Activated naive CD4-positive, alpha-beta T cell treated with anti-CD3 and anti-CD28 coated beads, Interleukin-2, amount 10 ng/mL, durations not matched to agents 5 hours and 36 hours (primary cell): ENCODE data around the gene ASH1L. TPM values are rescaled to one million over a fixed set of nuclear protein-coding genes. Genes with fewer than 3 reads are reported as not detected.

Experiments
- microRNA-seq: library from miRNA; unstranded; fragments of <30 nt; microRNA quantifications from one replicate; pipeline ENCODE4 v1.2.0, GENCODE V29; 2022; ENCODE audit warnings: borderline microRNAs expressed, borderline replicate concordance
- total RNA-seq, 2 experiments: library from RNA; stranded (reverse); gene quantifications; one replicate each; pipeline ENCODE4 v1.2.3, GENCODE V29; 2021

Gene ASH1L, protein sequence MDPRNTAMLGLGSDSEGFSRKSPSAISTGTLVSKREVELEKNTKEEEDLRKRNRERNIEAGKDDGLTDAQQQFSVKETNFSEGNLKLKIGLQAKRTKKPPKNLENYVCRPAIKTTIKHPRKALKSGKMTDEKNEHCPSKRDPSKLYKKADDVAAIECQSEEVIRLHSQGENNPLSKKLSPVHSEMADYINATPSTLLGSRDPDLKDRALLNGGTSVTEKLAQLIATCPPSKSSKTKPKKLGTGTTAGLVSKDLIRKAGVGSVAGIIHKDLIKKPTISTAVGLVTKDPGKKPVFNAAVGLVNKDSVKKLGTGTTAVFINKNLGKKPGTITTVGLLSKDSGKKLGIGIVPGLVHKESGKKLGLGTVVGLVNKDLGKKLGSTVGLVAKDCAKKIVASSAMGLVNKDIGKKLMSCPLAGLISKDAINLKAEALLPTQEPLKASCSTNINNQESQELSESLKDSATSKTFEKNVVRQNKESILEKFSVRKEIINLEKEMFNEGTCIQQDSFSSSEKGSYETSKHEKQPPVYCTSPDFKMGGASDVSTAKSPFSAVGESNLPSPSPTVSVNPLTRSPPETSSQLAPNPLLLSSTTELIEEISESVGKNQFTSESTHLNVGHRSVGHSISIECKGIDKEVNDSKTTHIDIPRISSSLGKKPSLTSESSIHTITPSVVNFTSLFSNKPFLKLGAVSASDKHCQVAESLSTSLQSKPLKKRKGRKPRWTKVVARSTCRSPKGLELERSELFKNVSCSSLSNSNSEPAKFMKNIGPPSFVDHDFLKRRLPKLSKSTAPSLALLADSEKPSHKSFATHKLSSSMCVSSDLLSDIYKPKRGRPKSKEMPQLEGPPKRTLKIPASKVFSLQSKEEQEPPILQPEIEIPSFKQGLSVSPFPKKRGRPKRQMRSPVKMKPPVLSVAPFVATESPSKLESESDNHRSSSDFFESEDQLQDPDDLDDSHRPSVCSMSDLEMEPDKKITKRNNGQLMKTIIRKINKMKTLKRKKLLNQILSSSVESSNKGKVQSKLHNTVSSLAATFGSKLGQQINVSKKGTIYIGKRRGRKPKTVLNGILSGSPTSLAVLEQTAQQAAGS (N-terminal part only)
- total RNA-seq: 10 to 100 TPM; 46.7 to 47.4 TPM

DNA sequence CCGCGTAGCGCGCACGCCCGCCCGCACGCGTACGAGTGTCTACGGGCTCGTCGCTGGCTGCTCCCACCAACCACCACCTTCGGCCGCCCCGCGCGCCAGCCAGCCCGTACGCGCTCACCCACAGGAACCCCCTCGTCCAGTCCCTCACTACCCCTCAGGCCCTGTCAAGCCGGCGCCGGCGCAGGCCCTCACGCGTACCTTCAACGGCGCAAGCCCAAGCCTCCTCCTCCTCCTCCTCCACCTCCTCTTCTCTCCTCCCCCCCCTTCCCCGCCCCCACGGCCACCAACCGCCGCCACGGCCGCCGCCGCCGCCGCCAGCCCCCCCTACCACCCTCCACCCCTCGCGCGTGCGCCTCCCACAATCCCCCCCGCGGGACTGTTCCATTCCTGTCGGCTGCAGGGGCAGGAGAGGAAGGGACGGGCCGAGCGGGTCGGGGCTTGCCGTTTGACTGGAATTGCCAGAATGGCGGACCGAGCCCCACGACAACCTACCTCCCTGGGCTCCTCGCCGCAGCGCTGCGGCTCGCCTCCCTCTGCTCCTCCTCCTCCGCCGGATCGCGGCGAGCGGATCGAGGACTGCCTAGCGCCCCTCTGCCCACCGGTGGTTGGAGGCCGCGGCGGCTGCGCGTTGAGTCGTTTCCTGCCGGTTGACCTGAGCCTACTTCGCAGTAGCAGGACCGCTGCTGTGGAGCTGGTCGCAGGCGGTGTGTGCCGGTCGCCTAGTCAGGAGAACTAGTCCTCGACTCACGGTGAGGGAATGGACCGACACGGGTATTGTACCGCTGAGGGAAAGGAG is at the start of gene ASH1L:
Gene ASH1L, minus strand, starts transcription at position 223 of the 796 bp plus-strand sequence. CDS start 41,284 bp downstream, outside the sequence.

DNA sequence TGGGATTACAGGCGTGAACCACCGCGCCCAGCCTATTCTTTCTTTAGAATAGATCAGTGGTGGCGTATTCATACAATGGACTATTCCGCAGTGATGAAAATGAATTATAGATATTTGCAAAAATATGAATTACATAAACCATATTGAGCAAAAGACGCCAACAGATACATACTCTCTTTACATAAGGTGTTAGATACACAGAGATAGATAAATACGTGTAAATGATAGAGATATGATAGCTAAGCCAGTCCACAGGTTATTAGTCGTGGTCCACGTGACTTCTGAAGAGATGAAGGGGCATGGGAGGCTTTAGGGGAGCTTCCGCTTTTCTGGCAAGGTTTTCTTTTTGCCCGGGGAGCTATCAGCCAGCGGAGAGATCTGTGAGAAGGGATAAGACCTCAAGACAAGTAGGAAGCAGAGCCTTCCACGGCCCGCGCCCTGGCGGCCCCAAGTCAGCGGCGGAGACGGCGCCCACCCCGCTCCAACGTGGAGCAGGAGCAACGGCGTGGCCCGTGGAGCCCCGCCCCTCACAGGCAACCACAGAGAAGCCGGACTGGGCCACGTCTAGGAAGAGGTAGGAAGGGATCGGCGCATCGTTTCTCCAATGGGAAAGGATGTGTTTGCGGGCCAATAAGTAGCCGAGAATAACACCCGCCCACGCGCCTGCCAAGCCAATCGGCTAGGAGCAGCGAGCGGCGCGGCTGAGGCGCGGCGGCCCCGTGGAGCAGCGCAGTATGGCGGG is 47.1 kb upstream of the ASH1L start, which contains the start of gene MSTO1:
Gene MSTO1, plus strand, starts transcription at position 704 of the 742 bp plus-strand sequence. Its CDS starts 31 bp downstream, at position 735.

DNA sequence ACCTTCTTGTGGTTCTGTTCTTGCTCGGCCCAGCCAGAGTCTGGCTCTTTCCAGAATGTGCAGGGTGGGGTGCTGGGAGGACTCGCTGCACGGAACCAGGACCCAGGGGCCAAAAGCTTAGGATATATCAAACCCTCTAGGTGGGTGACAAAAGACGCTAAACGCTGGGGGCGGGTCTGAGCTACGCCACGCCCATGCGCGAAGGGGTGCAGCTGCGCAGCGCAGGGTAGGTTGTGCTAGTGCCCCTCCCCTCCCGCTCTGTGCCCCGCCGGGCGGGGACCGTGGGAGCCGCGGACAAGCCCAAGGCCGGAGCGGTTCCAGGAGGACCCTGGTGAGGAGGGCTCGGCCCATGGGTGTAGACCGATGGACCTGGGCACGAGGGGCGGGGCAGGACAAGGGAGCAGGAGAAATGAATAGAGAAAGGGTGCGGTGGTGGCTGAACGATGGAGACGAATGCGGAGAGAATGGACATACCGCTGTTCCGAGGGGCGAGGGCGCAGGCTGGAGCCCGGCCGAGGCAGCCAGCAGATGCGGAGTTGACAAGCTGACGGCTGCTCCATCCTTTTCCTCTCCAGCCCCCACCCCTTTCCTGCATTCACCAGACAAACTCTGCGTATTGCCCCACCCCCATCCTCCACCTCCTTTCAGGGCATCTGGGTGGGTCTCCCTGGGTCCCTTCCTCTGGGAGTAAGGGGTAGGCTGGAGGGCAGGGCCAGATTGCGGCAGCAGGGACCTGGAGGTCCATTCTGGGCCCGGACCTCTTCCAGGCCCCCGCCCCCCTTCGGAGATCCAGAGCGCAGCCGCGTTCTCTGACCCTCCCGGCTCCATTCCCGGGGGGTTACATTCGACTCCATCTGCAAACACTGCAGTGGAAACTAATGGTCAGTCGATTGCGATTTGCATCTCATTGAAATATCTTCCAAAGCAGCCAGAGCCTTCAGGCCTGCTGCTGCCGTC is 241.7 kb downstream of the ASH1L start, which contains the start of gene RUSC1:
Gene RUSC1, plus strand, starts transcription at position 234 of the 957 bp plus-strand sequence. CDS start 880 bp downstream, outside the sequence.

DNA sequence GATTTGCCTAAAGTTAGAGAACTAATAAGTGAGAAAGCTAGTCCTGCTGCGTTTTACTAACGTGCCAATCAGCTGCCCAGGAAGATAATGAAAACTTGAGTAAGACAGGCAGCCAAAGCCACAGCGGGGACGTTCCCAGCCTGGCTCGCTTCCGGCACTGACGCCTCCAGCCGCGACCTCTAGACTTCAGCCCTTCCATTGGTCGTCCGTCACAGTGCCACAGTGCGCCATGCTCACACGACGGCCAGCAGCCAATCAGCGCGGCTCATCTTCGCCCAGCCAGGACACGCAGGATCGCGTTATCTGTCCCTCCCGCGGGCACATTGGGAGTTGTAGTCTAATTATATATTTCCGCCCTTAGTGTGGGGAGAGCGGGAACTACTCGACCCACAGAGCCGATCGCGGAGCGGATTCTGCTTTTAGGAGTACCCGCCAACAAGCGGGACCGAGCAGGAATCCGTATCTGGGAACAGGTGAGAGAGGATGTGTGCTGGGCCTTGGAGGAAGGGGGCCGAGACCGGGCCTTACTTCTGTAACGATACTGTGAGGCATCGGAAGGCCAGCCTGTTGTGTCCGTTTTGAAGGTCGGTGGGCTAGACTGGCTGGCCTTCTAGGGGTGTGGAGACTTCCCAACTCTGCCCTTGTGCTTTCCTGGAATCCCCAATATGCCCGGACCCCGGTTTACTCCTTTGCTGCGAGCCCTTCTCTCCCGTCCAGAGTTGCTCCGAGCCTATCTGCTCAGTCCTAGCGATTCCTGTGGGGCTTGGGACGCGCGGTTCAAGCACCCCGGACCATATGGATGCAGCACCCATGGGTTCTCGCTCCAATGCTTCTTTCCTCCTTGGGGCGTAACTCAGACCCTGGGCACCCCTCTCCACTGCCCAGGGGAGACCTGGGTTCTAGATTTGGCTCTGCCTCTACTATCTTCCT is 253.8 kb downstream of the ASH1L start, which contains the start of gene FDPS:
Gene FDPS, plus strand, starts transcription at position 374 of the 930 bp plus-strand sequence. CDS start 924 bp downstream, outside the sequence.

DNA sequence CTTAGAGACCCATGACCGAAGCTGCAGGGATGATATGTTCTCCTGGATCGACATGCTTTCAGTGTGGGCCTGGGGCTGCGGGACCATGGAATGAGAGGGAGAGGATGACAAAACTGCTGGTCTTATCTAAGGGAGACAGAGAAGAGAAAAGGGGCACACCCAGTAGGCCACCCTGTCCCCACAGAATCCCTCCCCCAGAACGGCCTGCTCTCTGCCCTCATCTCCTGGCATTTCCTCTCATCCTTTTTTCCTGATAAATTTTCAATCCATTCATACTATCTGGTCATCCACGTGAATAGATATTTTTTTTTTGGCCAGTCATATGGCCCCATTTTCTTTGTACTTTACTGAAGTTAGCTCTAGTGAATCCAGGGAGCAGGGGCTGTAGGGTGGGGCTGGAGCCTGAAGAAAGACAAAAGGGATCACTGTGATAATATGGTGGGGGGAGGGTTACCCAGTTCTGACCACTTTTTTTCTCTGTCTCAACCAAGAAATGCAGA is 261.2 kb downstream of the ASH1L start, which contains the start of gene PKLR:
Gene PKLR, minus strand, starts transcription at position 97 of the 500 bp plus-strand sequence. Its CDS starts 43 bp downstream, at position 54.

Small RNA genes within 50 kb of the gene (microRNA-seq; reads per million reads assigned to microRNA genes)
- gene MIR555: not detected

Other genes starting within 250 kb of the ASH1L start
- 10 to 100 TPM; 22.4 to 24.5 TPM for gene RUSC1, start 241.9 kb downstream of the ASH1L start, total RNA-seq
- 10 to 100 TPM; 50.7 to 53.1 TPM for gene MSTO1, start 47.4 kb upstream of the ASH1L start, total RNA-seq
- gene YY1AP1, start 126.0 kb upstream of the ASH1L start, total RNA-seq: 10 to 100 TPM; 70.9 to 73.8 TPM
- gene DAP3, start 126.3 kb upstream of the ASH1L start, total RNA-seq: 100 to 1,000 TPM; 120 to 132 TPM